HG02884 (cell line): ENCODE measurements around the gene MMP24.
"Not testable (repeated sequence)": the region's sequence is repeated elsewhere in the genome, so short reads cannot be mapped to it uniquely, and the experiment has no call there.

ENCODE experiments used
- ATAC-seq: cut with Tn5 transposase; IDR thresholded peaks from one replicate; pipeline ENCODE4 v1.9.1; 2021; ENCODE audit warnings: mild to moderate bottlenecking, moderate library complexity; ENCODE audit not compliant: unreplicated experiment

MMP24 gene

GRCh38 chr20:35305682-35306556 lies 79.4 kb downstream of the MMP24 start:
- ATAC-seq = no peak

- no peak for ATAC-seq
Measured at GRCh38 chr20:35306931-35307517, 80.5 kb downstream of the MMP24 start.

DNA sequence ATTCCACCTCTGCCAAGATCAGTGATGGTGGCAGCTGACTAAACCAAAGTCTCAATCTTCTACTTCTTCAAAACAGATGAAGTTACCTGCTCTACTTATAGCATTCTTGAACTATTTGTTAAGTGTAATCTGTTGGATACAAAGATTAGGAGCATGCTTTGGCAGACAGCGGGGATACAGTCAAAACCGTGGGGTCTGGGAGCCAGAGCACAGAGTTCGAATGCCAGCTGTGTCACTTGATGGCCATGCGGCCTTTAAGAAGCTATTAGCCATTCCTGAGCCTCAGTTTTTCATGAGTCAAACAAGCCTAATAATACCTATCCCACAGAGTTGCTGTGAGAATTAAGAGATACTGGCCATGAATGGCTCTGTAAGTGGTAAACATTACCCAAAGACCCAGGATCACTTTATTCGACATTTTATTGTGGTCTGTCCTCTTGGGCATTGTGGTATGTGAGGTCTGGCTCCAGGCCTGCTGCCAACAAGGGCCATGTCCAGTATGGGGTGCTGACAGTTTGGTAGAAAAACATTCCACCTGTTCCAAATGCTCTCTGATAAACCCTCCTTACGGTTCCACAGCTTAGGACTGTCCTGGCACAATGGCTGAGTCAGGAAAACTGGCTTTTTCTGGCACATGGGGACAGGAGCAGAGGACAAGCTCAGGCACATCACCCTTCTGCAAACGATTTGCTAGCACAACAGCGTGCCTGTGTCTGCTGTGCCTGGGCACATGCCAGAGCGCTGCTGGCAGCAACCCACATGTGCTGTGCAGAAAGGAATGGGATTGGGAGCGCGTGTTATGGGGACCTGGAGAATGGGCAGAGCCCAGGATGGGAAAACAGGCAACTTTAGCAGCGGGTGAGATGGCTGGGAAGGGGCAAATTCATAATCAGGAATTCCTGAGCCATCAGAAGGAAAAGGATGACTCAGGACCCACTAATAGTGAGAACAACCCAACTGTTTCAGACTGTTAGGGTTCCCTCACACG lies 81.5 kb downstream of the MMP24 start:
- ATAC-seq = no peak

- no peak for ATAC-seq
Measured at GRCh38 chr20:35311409-35311808, 84.9 kb downstream of the MMP24 start.

- ATAC-seq = no peak
Measured at GRCh38 chr20:35311822-35312221, 85.3 kb downstream of the MMP24 start.

DNA sequence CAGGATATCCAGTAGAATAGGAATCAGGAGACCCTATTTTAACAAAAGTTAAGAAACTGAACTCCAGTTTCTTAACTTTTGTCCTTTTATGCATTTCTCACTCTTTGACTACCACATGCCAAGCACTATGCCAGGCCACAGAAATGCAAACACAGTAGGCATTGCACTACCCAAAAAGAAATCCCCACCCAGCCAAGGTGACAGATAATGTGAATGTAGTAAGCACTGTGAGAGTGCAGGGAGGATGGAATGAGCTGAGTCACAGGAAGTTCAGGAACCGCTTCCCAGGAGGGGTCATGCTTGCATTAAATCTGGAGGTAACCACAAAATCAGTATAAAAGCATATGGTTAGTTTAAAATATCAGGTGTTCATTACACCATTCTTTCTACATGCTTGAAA lies 85.8 kb downstream of the MMP24 start:
- no peak for ATAC-seq

GRCh38 chr20:35314816-35315631 lies 88.5 kb downstream of the MMP24 start:
- no peak for ATAC-seq

GRCh38 chr20:35315632-35316020 lies 89.1 kb downstream of the MMP24 start:
- ATAC-seq = not testable (repeated sequence)

DNA sequence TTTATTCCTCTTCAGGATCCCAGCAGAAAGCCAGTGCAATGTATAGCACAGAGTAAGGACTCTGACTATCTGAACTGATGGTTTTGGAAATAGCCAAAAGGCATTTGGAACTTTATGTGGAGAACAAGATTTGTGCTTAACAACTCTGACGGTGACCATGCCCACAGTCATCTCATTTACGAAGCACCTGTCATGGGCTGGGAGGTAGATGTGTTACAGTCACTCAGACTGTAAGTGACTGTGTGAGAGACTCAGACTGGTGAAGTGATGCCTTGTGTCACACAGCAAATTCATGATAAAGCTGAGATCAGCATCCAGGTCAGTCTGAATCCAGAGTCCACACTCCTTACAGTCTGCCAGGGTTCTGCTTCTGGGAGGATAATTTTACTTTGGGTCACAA lies 89.6 kb downstream of the MMP24 start:
- no peak for ATAC-seq

DNA sequence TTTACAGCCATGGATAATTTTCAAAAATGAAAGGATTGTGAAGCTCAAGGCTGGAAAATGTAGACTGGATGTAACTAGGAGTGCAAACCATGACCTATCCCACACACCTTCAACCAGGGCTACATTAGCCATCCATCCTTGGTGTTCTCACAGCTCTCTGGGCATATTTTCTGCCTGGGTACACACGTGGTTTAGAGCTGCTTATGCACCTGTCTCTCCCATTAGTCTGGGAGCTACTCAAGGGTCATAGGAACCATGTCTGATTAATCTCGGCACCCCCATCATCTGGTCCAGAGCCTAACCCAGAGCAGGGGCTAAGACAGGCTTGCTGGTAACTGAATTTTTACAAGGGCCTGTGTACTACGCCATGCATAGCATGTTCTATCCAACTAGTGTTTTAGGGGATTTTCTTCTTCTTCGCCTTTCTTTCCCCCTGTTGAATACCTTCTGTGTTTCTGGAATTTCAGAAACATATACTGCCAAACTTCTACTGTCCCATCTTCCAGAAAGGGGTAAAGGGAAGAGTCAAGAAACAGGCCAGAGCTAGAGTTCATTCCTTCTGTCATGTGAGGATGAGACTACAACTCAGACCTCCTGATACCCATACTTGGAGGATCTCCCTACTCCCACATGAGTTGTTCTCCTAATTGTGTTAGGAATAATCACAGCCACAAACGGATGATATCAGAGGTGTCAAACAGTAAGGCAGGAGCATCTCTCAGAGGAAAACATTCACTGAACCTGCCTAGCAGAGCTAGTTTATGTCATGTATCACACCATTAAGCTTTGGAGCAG lies 91.1 kb downstream of the MMP24 start:
- ATAC-seq = no peak

GRCh38 chr20:35318502-35319157 lies 92.1 kb downstream of the MMP24 start:
- ATAC-seq = no peak

GRCh38 chr20:35319192-35319870 lies 92.8 kb downstream of the MMP24 start:
- no peak for ATAC-seq

DNA sequence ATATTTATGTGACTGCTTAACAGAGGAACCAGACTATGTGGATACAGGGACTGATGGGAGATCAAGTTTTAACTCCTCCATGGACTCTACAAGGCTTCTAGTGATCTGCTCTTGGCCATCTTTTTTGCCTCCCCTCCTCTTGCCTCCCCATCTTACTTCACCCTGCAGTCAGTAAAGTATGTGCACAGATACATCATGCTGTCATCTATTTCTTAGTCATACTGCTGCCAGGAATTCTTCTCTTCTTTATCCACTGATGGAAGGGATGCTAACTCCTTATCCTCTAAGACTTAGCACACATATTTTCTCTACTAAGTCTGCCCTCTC lies 93.3 kb downstream of the MMP24 start:
- ATAC-seq = no peak

- ATAC-seq = no peak
Measured at GRCh38 chr20:35320396-35321126, 94.1 kb downstream of the MMP24 start.

GRCh38 chr20:35325401-35325800 lies 98.9 kb downstream of the MMP24 start:
- ATAC-seq = no peak

GRCh38 chr20:35326021-35326739 lies 99.7 kb downstream of the MMP24 start:
- ATAC-seq = no peak
